PC-9 (cell line): Measurements from ENCODE around the gene NELFA. TPM values are rescaled to one million over a fixed set of nuclear protein-coding genes. Genes with fewer than 3 reads are reported as not detected.
"Not testable (repeated sequence)": the region's sequence is repeated elsewhere in the genome, so short reads cannot be mapped to it uniquely, and the experiment has no call there.

Experiments used
- BruUV-seq: library from RNA; stranded (reverse); fragments of 400-500 nt; replicated peaks from 2 replicates; lab custom pipeline; 2021; lab: Mats Ljungman, UMichigan
- CTCF ChIA-PET: fragments of 300-600 bp; sonication (Branson Sonifier 250); formaldehyde crosslinking; loops from one replicate; lab custom pipeline; 2022; ENCODE audit warnings: antibody characterized with exemption; lab: Charles Lee
- POLR2A ChIA-PET: fragments of 300-600 bp; sonication (Branson Sonifier 250); formaldehyde crosslinking; loops from one replicate; lab custom pipeline; 2022; ENCODE audit warnings: antibody characterized with exemption; ENCODE audit not compliant: unreplicated experiment; lab: Charles Lee
- DNase-seq, 2 experiments: peaks; one replicate each; pipeline versions ENCODE4 v3.0.0 to v3.0.0-alpha.2; 2015 to 2022; ENCODE audit warnings: mixed read lengths in 1 of 2
- H2AFZ ChIP-seq: fragments of 200-600 bp; sonication (generic); 2 replicates; pipeline ENCODE4 v1.8.1; 2017; ENCODE audit warnings: antibody characterized with exemption
- H3F3A ChIP-seq: fragments of 200-600 bp; sonication (generic); 2 replicates; pipeline ENCODE4 v1.8.1; 2017; ENCODE audit warnings: antibody characterized with exemption, mild to moderate bottlenecking, low read depth; ENCODE audit not compliant: insufficient read depth
- H3K27ac ChIP-seq: fragments of 200-600 bp; sonication (generic); 2 replicates; pipeline ENCODE4 v1.6.1; 2016; ENCODE audit warnings: mixed run types
- H3K27me3 ChIP-seq: fragments of 200-600 bp; sonication (generic); 2 replicates; pipeline ENCODE4 v1.6.1; 2016; ENCODE audit warnings: low read depth, mixed run types; ENCODE audit not compliant: insufficient read depth
- H3K36me3 ChIP-seq: fragments of 200-600 bp; sonication (generic); 2 replicates; pipeline ENCODE4 v1.6.1; 2016; ENCODE audit warnings: low read depth, mixed run types
- H3K4me1 ChIP-seq: fragments of 200-600 bp; sonication (generic); replicated peaks from 2 replicates; pipeline ENCODE4 v1.6.1; 2016; ENCODE audit warnings: mixed run types; ENCODE audit not compliant: insufficient read depth
- H3K4me2 ChIP-seq: fragments of 200-600 bp; sonication (generic); 2 replicates; pipeline ENCODE4 v1.6.1; 2017; ENCODE audit warnings: mixed run types
- H3K4me3 ChIP-seq: fragments of 200-600 bp; sonication (generic); 2 replicates; pipeline ENCODE4 v1.6.1; 2016; ENCODE audit warnings: mixed run types
- H3K79me2 ChIP-seq: fragments of 200-600 bp; sonication (generic); 2 replicates; pipeline ENCODE4 v1.6.1; 2017; ENCODE audit warnings: low read depth, mixed run types
- H3K9me2 ChIP-seq: fragments of 200-600 bp; sonication (generic); 2 replicates; pipeline ENCODE4 v1.8.1; 2017; ENCODE audit warnings: mild to moderate bottlenecking; ENCODE audit not compliant: insufficient read depth
- H3K9me3 ChIP-seq: fragments of 200-600 bp; sonication (generic); 2 replicates; pipeline ENCODE4 v1.8.1; 2016; ENCODE audit warnings: low read depth; ENCODE audit not compliant: insufficient read depth
- H4K20me1 ChIP-seq: fragments of 200-600 bp; sonication (generic); 2 replicates; pipeline ENCODE4 v1.8.1; 2017; ENCODE audit not compliant: insufficient read depth
- CTCF ChIP-seq: fragments of 200-600 bp; sonication (generic); conservative IDR thresholded peaks from 2 replicates; pipeline ENCODE4 v1.6.1; 2017; ENCODE audit warnings: mixed run types, antibody characterized with exemption, mild to moderate bottlenecking, moderate library complexity
- EZH2 ChIP-seq: fragments of 200-600 bp; sonication (generic); IDR thresholded peaks from 2 replicates; pipeline ENCODE4 v1.8.0; 2017; ENCODE audit warnings: antibody characterized with exemption, low read depth
- intact Hi-C: fragments of 100-400 bp; cut with micrococcal nuclease; formaldehyde crosslinking; loops from one replicate; pipeline ENCODE4 v1.10.0; 2022; ENCODE audit not compliant: unreplicated experiment
- total RNA-seq: library from RNA; stranded (reverse); gene quantifications from 2 replicates; pipeline ENCODE4 v1.2.3, GENCODE V29; 2021

NELFA gene
- total RNA-seq, 1 experiment from 2014 or later, result 52.4 TPM

GRCh38 chr4:2040391-2041238 lies 31.8 kb upstream of the NELFA start:
- intact Hi-C loops, result loop anchor here (10.0 kb wide), 1 partner anchor 54 kb away; no protein-coding TSS in a partner anchor

GRCh38 chr4:2036866-2037265 lies 28.1 kb upstream of the NELFA start:
- H4K20me1 ChIP-seq, result no peaks in the 10 kb centered on the region
- H3K4me2 ChIP-seq, result no peak overlapping the region
- POLR2A ChIA-PET, result no interaction called here
- no peak overlapping the region for H3K4me3 ChIP-seq
- CTCF ChIA-PET, result no interaction called here
- no peaks in the 10 kb centered on the region for H3K79me2 ChIP-seq
- no peaks in the 10 kb centered on the region for H3K9me3 ChIP-seq
- no peak for TF ChIP-seq EZH2
- no peak for TF ChIP-seq CTCF
- H3F3A ChIP-seq, result no peaks in the 10 kb centered on the region
- H3K9me2 ChIP-seq, result no peaks in the 10 kb centered on the region
- H3K27ac ChIP-seq, result no peak overlapping the region
- intact Hi-C loops, result no loop called here
- peaks cover 6% of the 10 kb centered on the region; the same call in 1 of the 2 replicates for H3K4me1 ChIP-seq
- peaks cover 8% of the 10 kb centered on the region; the same call in 1 of the 2 replicates for H3K27me3 ChIP-seq
- BruUV-seq, result no TSS peak
- H2AFZ ChIP-seq, result no peak overlapping the region
- H3K36me3 ChIP-seq, result no peaks in the 10 kb centered on the region
- DNase-seq, result no peak

More at GRCh38 chr4:2040391-2041238, 31.8 kb upstream of the NELFA start:
- no peak for TF ChIP-seq CTCF
- TF ChIP-seq EZH2, result no peak
- POLR2A ChIA-PET, result no interaction called here
- Histone ChIP-seq H3F3A (peaks cover 6% of the 10 kb centered on the region; the same call in 1 of the 2 replicates), H3K9me3 (no peaks in the 10 kb centered on the region), H3K79me2 (no peaks in the 10 kb centered on the region), H3K4me2 (peak overlapping the region; percentile 92), H3K27ac (no peak overlapping the region), H4K20me1 (peaks cover 3% of the 10 kb centered on the region; the same call in 1 of the 2 replicates), H3K9me2 (no peaks in the 10 kb centered on the region), H3K36me3 (no peaks in the 10 kb centered on the region), H3K27me3 (no peaks in the 10 kb centered on the region), H3K4me1 (peaks cover 6% of the 10 kb centered on the region; the same call in 1 of the 2 replicates), H2AFZ (no peak overlapping the region), H3K4me3 (peak overlapping the region; percentile 90; the same call in 1 of the 2 replicates)
- no peak for DNase-seq
- BruUV-seq, result no TSS peak
- CTCF ChIA-PET, result interaction anchor here (0.5 kb wide), 1 partner anchor 8 kb away, joined by 4 read pairs; no protein-coding TSS in a partner anchor

- intact Hi-C loops, result no loop called here
- Histone ChIP-seq H3K79me2 (no peaks in the 10 kb centered on the region), H4K20me1 (no peaks in the 10 kb centered on the region), H3K4me3 (no peak overlapping the region), H3K27ac (no peak overlapping the region), H3K4me2 (no peak overlapping the region), H3K9me3 (no peaks in the 10 kb centered on the region), H3F3A (no peaks in the 10 kb centered on the region), H3K27me3 (peaks cover 8% of the 10 kb centered on the region; the same call in 1 of the 2 replicates), H3K4me1 (peaks cover 3% of the 10 kb centered on the region; the same call in 1 of the 2 replicates), H3K9me2 (no peaks in the 10 kb centered on the region), H2AFZ (no peak overlapping the region), H3K36me3 (no peaks in the 10 kb centered on the region)
- ChIA-PET CTCF (no interaction called here), POLR2A (no interaction called here)
- BruUV-seq, result no TSS peak
- TF ChIP-seq CTCF (no peak), EZH2 (no peak)
- DNase-seq, result no peak
Observed at GRCh38 chr4:2036327-2036726, 27.6 kb upstream of the NELFA start.

GRCh38 chr4:2031161-2031560 lies 22.4 kb upstream of the NELFA start:
- H3K9me2 ChIP-seq, H3K36me3 ChIP-seq, H3F3A ChIP-seq, H2AFZ ChIP-seq, H3K79me2 ChIP-seq, POLR2A ChIA-PET, H3K4me2 ChIP-seq, intact Hi-C loops, H3K9me3 ChIP-seq, H3K4me1 ChIP-seq, H3K27ac ChIP-seq, H4K20me1 ChIP-seq, BruUV-seq, DNase-seq, H3K4me3 ChIP-seq: not testable (repeated sequence)
- H3K27me3 ChIP-seq, result peaks cover 38% of the 10 kb centered on the region; the same call in 1 of the 2 replicates
- CTCF ChIA-PET, result interaction anchor here (0.7 kb wide), 1 partner anchor 9 kb away, joined by 3 read pairs; no protein-coding TSS in a partner anchor

GRCh38 chr4:2027120-2027519 lies 18.3 kb upstream of the NELFA start:
- H3K4me1 ChIP-seq, H3K9me3 ChIP-seq, CTCF ChIA-PET, H3F3A ChIP-seq, DNase-seq, H3K4me2 ChIP-seq, H3K9me2 ChIP-seq, H3K36me3 ChIP-seq, H3K27ac ChIP-seq, H4K20me1 ChIP-seq, intact Hi-C loops, H3K4me3 ChIP-seq, H3K79me2 ChIP-seq, POLR2A ChIA-PET, BruUV-seq, H2AFZ ChIP-seq: not testable (repeated sequence)
- H3K27me3 ChIP-seq, result peaks cover 36% of the 10 kb centered on the region; the same call in 1 of the 2 replicates
